HepG2 (cell line): ENCODE results near the gene CACNA1D. TPM values are rescaled to one million over a fixed set of nuclear protein-coding genes. Genes with fewer than 3 reads are reported as not detected.

Experiments used
- RXRA ChIP-seq: sonication (generic); formaldehyde crosslinking; IDR thresholded peaks from 2 replicates; pipeline ENCODE4 v1.5.1; 2020; ENCODE audit warnings: missing genetic modification reagents
- SMAD3 ChIP-seq: sonication (generic); formaldehyde crosslinking; IDR thresholded peaks from 2 replicates; pipeline ENCODE4 v1.4.0; 2020; ENCODE audit warnings: missing genetic modification reagents
- ZNF136 ChIP-seq: sonication (generic); formaldehyde crosslinking; IDR thresholded peaks from 2 replicates; pipeline ENCODE4 v1.8.1; 2022; ENCODE audit warnings: low read depth, mild to moderate bottlenecking, moderate library complexity, missing genetic modification reagents
- ZNF484 ChIP-seq: sonication (generic); formaldehyde crosslinking; IDR thresholded peaks from 2 replicates; pipeline ENCODE4 v1.5.1; 2020; ENCODE audit warnings: mild to moderate bottlenecking, low read depth, missing genetic modification reagents, borderline replicate concordance
- polyA plus RNA-seq, 8 experiments: library from polyadenylated mRNA; depleted of rRNA in 3 of 8; stranded (reverse) in 7 of 8; unstranded in 1 of 8; fragments of >200 nt; fragmentation: Illumina TruSeq in 4 of 8; extraction: Trizol in 4 of 8; gene quantifications; 2 replicates each; pipeline versions ENCODE4 v1.2.1 to v1.2.3, GENCODE V29; 2011 to 2016; ENCODE audit warnings: low read depth in 4 of 8, missing spikeins in 1 of 8, mixed read lengths in 1 of 8; ENCODE audit not compliant: insufficient read depth in 1 of 8
- total RNA-seq, 5 experiments: library from RNA; depleted of rRNA; stranded (reverse); fragments of >200 nt; fragmentation: Illumina TruSeq; extraction: Trizol; gene quantifications; 2 replicates each; pipeline ENCODE4 v1.2.3, GENCODE V29; 2016; ENCODE audit warnings: low read depth in 1 of 5
- TF ChIP-seq, protein P1 (sequence below): sonication (generic); formaldehyde crosslinking; IDR thresholded peaks from 2 replicates; pipeline ENCODE4 v1.5.0; 2020; ENCODE audit warnings: mild to moderate bottlenecking, missing genetic modification reagents
- TF ChIP-seq, protein P2 (sequence below): IDR thresholded peaks from 2 replicates; pipeline ENCODE4 v1.6.1; 2018; ENCODE audit warnings: missing genetic modification reagents
- TF ChIP-seq, protein P3 (sequence below): sonication (generic); formaldehyde crosslinking; IDR thresholded peaks from 2 replicates; pipeline ENCODE4 v1.4.0; 2020; ENCODE audit warnings: mild to moderate bottlenecking, missing genetic modification reagents
- TF ChIP-seq, protein P4 (sequence below): sonication (generic); formaldehyde crosslinking; conservative IDR thresholded peaks from 2 replicates; pipeline ENCODE4 v1.4.0; 2020; ENCODE audit warnings: missing genetic modification reagents

The CACNA1D gene
- total and polyA plus RNA-seq, 2 of the 13 experiments (the other 11 are each of a cell fraction or from before 2014, with no cell fraction given), result 0.26 to 0.38 TPM

DNA sequence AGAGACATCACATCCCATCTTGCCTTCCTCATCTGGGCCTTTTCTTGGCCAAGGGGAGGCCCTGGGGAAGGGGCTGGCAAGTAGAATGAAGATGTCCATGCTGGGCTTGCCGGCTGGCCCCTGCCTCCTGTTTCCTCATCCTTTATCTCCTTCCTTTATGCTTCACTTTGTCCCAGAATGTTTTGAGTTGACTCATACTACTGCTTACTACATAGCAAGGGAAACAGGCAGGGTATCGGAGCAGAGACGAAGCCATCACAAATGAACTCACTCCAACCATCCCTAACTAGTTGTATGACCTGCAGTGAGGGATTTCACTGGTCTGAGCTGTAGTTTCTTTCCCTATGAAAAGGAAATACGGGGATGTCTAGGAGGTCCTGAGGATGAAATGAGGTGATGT, 285.8 kb downstream of the CACNA1D start (continued):
- TF ChIP-seq, protein P1, sequence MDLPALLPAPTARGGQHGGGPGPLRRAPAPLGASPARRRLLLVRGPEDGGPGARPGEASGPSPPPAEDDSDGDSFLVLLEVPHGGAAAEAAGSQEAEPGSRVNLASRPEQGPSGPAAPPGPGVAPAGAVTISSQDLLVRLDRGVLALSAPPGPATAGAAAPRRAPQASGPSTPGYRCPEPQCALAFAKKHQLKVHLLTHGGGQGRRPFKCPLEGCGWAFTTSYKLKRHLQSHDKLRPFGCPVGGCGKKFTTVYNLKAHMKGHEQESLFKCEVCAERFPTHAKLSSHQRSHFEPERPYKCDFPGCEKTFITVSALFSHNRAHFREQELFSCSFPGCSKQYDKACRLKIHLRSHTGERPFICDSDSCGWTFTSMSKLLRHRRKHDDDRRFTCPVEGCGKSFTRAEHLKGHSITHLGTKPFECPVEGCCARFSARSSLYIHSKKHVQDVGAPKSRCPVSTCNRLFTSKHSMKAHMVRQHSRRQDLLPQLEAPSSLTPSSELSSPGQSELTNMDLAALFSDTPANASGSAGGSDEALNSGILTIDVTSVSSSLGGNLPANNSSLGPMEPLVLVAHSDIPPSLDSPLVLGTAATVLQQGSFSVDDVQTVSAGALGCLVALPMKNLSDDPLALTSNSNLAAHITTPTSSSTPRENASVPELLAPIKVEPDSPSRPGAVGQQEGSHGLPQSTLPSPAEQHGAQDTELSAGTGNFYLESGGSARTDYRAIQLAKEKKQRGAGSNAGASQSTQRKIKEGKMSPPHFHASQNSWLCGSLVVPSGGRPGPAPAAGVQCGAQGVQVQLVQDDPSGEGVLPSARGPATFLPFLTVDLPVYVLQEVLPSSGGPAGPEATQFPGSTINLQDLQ (CRISPR knock-in tag), result no peak
- no peak for TF ChIP-seq RXRA (CRISPR knock-in tag)
- TF ChIP-seq, protein P2, sequence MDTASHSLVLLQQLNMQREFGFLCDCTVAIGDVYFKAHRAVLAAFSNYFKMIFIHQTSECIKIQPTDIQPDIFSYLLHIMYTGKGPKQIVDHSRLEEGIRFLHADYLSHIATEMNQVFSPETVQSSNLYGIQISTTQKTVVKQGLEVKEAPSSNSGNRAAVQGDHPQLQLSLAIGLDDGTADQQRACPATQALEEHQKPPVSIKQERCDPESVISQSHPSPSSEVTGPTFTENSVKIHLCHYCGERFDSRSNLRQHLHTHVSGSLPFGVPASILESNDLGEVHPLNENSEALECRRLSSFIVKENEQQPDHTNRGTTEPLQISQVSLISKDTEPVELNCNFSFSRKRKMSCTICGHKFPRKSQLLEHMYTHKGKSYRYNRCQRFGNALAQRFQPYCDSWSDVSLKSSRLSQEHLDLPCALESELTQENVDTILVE, result no peak
- TF ChIP-seq ZNF136, result no peak
- TF ChIP-seq, protein P3, sequence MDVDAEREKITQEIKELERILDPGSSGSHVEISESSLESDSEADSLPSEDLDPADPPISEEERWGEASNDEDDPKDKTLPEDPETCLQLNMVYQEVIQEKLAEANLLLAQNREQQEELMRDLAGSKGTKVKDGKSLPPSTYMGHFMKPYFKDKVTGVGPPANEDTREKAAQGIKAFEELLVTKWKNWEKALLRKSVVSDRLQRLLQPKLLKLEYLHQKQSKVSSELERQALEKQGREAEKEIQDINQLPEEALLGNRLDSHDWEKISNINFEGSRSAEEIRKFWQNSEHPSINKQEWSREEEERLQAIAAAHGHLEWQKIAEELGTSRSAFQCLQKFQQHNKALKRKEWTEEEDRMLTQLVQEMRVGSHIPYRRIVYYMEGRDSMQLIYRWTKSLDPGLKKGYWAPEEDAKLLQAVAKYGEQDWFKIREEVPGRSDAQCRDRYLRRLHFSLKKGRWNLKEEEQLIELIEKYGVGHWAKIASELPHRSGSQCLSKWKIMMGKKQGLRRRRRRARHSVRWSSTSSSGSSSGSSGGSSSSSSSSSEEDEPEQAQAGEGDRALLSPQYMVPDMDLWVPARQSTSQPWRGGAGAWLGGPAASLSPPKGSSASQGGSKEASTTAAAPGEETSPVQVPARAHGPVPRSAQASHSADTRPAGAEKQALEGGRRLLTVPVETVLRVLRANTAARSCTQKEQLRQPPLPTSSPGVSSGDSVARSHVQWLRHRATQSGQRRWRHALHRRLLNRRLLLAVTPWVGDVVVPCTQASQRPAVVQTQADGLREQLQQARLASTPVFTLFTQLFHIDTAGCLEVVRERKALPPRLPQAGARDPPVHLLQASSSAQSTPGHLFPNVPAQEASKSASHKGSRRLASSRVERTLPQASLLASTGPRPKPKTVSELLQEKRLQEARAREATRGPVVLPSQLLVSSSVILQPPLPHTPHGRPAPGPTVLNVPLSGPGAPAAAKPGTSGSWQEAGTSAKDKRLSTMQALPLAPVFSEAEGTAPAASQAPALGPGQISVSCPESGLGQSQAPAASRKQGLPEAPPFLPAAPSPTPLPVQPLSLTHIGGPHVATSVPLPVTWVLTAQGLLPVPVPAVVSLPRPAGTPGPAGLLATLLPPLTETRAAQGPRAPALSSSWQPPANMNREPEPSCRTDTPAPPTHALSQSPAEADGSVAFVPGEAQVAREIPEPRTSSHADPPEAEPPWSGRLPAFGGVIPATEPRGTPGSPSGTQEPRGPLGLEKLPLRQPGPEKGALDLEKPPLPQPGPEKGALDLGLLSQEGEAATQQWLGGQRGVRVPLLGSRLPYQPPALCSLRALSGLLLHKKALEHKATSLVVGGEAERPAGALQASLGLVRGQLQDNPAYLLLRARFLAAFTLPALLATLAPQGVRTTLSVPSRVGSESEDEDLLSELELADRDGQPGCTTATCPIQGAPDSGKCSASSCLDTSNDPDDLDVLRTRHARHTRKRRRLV (CRISPR knock-in tag), result no peak
- TF ChIP-seq ZNF484 (CRISPR knock-in tag), result no peak
- no peak for TF ChIP-seq SMAD3 (CRISPR knock-in tag)
- TF ChIP-seq, protein P4, sequence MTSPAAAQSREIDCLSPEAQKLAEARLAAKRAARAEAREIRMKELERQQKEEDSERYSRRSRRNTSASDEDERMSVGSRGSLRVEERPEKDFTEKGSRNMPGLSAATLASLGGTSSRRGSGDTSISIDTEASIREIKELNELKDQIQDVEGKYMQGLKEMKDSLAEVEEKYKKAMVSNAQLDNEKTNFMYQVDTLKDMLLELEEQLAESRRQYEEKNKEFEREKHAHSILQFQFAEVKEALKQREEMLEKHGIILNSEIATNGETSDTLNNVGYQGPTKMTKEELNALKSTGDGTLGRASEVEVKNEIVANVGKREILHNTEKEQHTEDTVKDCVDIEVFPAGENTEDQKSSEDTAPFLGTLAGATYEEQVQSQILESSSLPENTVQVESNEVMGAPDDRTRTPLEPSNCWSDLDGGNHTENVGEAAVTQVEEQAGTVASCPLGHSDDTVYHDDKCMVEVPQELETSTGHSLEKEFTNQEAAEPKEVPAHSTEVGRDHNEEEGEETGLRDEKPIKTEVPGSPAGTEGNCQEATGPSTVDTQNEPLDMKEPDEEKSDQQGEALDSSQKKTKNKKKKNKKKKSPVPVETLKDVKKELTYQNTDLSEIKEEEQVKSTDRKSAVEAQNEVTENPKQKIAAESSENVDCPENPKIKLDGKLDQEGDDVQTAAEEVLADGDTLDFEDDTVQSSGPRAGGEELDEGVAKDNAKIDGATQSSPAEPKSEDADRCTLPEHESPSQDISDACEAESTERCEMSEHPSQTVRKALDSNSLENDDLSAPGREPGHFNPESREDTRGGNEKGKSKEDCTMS (CRISPR knock-in tag), result no peak
- TF ChIP-seq, all 625 proteins: peak for 0
